Adrenal gland (tissue), 5 donors: ENCODE results near the gene TTC3.

Experiments used
- CTCF ChIP-seq, 6 experiments: fragments of 450-650 bp in 4 of 6; fragments of 200-600 bp in 2 of 6; sonication (generic) in 1 of 6; IDR thresholded peaks; 1 replicate in 5 of 6; 2 replicates in 1 of 6; pipeline versions ENCODE4 v1.5.1 to v1.8.0; 2016 to 2021; ENCODE audit warnings: antibody characterized with exemption in 6 of 6, mild to moderate bottlenecking in 2 of 6, moderate library complexity in 1 of 6
- POLR2A ChIP-seq, 2 donors: fragments of 450-650 bp; IDR thresholded peaks; one replicate each; pipeline ENCODE4 v1.6.1; 2017; ENCODE audit warnings: antibody characterized with exemption in 2 of 2, mild to moderate bottlenecking in 2 of 2, moderate library complexity in 1 of 2
- donor health status: DM: no; HTN: no; CAD: no.

- TF ChIP-seq CTCF (IDR thresholded peaks at IDR 0.05): no peak
- no peak for TF ChIP-seq POLR2A (IDR thresholded peaks at IDR 0.05)
Measured at GRCh38 chr21:37082375-37082774, 9.3 kb downstream of the TTC3 start.
